HepG2 (cell line): ENCODE measurements around the gene NUFIP2.

Experiments
- CBX5 ChIP-seq: sonication (generic); formaldehyde crosslinking; IDR thresholded peaks from 2 replicates; pipeline ENCODE4 v1.4.0; 2020; ENCODE audit warnings: missing genetic modification reagents, borderline replicate concordance
- ERF ChIP-seq: IDR thresholded peaks from 2 replicates; pipeline ENCODE4 v1.6.1; 2018; ENCODE audit warnings: missing biosample characterization, missing genetic modification reagents
- IRF1 ChIP-seq: sonication (generic); formaldehyde crosslinking; IDR thresholded peaks from 2 replicates; pipeline ENCODE4 v1.4.0; 2020; ENCODE audit warnings: low read depth, mild to moderate bottlenecking, missing genetic modification reagents
- MYNN ChIP-seq: sonication (generic); formaldehyde crosslinking; IDR thresholded peaks from 2 replicates; pipeline ENCODE4 v1.4.0; 2020; ENCODE audit warnings: mild to moderate bottlenecking, low read depth, missing genetic modification reagents
- RAD21 ChIP-seq: fragments of 450-650 bp; formaldehyde crosslinking; IDR thresholded peaks from 2 replicates; pipeline ENCODE4 v1.5.0; 2020; ENCODE audit warnings: mild to moderate bottlenecking
- SRSF9 ChIP-seq: fragments of 200-400 bp; formaldehyde crosslinking; IDR thresholded peaks from 2 replicates; pipeline ENCODE4 v1.6.1; 2018; ENCODE audit warnings: borderline replicate concordance, mild to moderate bottlenecking, low read depth, low read length; ENCODE audit not compliant: insufficient read depth, poor library complexity, severe bottlenecking
- TF ChIP-seq, protein P1 (sequence below): sonication (generic); formaldehyde crosslinking; IDR thresholded peaks from 2 replicates; pipeline ENCODE4 v1.5.0; 2020; ENCODE audit warnings: mild to moderate bottlenecking, missing genetic modification reagents, moderate library complexity
- TF ChIP-seq, protein P2 (sequence below): sonication (generic); formaldehyde crosslinking; IDR thresholded peaks from 2 replicates; pipeline ENCODE4 v1.4.0; 2020; ENCODE audit warnings: missing genetic modification reagents

DNA sequence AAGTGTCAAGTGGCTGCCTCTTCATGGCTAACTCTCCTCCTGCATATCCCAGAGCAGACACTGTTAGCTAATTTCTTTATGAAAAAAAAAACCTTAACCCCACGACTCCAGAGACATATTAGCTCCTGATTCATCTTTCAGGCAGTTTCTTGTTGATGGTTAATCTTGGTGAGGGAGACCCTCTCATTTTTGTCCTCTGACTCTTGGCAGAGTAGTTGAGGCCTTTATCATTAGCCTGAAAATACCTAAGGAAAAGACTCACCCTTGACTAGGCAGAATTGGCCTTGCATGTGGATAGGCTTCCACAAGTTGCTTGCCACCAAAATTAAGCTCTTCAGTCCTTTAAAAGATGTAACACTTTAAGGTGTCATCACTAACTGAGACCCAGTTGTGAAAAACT is 43.3 kb downstream of the NUFIP2 start:
- TF ChIP-seq MYNN (CRISPR knock-in tag) (no peak), ERF (no peak), CBX5 (CRISPR knock-in tag) (no peak), SRSF9 (no peak), IRF1 (no peak), RAD21 (CRISPR knock-in tag) (no peak)
- TF ChIP-seq, protein P1, sequence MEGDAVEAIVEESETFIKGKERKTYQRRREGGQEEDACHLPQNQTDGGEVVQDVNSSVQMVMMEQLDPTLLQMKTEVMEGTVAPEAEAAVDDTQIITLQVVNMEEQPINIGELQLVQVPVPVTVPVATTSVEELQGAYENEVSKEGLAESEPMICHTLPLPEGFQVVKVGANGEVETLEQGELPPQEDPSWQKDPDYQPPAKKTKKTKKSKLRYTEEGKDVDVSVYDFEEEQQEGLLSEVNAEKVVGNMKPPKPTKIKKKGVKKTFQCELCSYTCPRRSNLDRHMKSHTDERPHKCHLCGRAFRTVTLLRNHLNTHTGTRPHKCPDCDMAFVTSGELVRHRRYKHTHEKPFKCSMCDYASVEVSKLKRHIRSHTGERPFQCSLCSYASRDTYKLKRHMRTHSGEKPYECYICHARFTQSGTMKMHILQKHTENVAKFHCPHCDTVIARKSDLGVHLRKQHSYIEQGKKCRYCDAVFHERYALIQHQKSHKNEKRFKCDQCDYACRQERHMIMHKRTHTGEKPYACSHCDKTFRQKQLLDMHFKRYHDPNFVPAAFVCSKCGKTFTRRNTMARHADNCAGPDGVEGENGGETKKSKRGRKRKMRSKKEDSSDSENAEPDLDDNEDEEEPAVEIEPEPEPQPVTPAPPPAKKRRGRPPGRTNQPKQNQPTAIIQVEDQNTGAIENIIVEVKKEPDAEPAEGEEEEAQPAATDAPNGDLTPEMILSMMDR (CRISPR knock-in tag): no peak
- TF ChIP-seq, protein P2, sequence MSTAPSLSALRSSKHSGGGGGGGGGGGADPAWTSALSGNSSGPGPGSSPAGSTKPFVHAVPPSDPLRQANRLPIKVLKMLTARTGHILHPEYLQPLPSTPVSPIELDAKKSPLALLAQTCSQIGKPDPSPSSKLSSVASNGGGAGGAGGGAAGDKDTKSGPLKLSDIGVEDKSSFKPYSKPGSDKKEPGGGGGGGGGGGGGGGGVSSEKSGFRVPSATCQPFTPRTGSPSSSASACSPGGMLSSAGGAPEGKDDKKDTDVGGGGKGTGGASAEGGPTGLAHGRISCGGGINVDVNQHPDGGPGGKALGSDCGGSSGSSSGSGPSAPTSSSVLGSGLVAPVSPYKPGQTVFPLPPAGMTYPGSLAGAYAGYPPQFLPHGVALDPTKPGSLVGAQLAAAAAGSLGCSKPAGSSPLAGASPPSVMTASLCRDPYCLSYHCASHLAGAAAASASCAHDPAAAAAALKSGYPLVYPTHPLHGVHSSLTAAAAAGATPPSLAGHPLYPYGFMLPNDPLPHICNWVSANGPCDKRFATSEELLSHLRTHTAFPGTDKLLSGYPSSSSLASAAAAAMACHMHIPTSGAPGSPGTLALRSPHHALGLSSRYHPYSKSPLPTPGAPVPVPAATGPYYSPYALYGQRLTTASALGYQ (CRISPR knock-in tag): no peak
